ENCODE data around the gene OR10D3.

The OR10D3 gene, protein sequence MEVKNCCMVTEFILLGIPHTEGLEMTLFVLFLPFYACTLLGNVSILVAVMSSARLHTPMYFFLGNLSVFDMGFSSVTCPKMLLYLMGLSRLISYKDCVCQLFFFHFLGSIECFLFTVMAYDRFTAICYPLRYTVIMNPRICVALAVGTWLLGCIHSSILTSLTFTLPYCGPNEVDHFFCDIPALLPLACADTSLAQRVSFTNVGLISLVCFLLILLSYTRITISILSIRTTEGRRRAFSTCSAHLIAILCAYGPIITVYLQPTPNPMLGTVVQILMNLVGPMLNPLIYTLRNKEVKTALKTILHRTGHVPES

DNA sequence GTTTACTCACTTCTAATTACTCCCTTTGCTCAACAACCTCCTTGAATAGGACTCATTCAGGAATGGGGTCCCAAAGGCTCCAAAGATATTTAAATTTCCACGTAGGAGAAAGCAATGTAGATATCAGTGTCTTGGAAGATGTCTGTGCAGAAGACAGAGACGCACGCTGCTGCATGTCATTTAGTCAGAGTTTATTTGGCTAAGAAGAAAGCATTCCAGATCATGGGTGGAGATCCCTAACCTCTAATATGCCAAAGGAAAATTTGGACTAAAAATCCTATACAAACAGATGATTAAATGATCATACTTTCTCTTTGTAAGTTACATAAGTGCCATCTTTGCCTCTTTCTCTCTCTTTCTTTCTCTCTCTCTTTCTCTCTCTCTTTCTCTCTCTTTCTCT lies at the start of gene OR10D3:
TSS of gene OR10D3 (plus strand) at position 278 of the 400 bp plus-strand sequence. CDS start 1,925 bp downstream, outside the sequence.
- H3K9me3 ChIP-seq (ENCODE audit: low read depth, low read length): no peaks in the 10 kb centered on the region
- DNase-seq (ENCODE audit: low read depth, low spot score): no peak
- H3K9ac ChIP-seq (ENCODE audit: insufficient read length): no peak within 1 kb of the TSS
- no peak within 1 kb of the TSS for H3K27ac ChIP-seq
- no peaks in the 10 kb centered on the region for H3K36me3 ChIP-seq (ENCODE audit: insufficient read depth, low read length)
- no peak for TF ChIP-seq EZH2 (IDR thresholded peaks at IDR 0.05)
- TF ChIP-seq FOXP2 (optimal IDR thresholded peaks at IDR 0.05; ENCODE audit: control extremely low read depth, extremely low read length, insufficient read depth): no peak
- TF ChIP-seq POLR2AphosphoS5 (IDR thresholded peaks at IDR 0.05; ENCODE audit: borderline replicate concordance, low read depth, low read length): no peak
- H3K4me3 ChIP-seq: no peak within 1 kb of the TSS

DNA sequence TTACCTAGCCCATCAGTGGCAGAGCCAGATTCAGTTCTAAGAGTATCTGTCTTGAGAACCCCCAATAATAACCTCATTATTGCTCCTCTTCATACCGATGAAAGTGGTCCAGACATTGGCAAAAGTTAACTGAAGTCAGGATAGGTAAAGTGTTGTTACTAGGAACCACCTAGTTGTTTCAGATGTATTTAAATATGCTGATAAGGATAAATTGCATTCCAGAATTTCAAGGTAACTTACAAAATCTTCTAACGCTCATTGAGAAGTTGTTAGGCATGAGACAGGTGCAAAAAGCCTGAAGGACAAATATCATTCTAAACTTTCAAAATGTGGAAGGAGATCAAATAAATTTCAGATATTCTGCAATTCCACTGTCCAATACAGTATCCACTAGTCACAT lies 40.1 kb upstream of the OR10D3 start:
- TF ChIP-seq POLR2AphosphoS5 (IDR thresholded peaks at IDR 0.05; ENCODE audit: borderline replicate concordance, low read depth, low read length): no peak
- TF ChIP-seq FOXP2 (optimal IDR thresholded peaks at IDR 0.05; ENCODE audit: control extremely low read depth, extremely low read length, insufficient read depth): no peak
- no peak for TF ChIP-seq EZH2 (IDR thresholded peaks at IDR 0.05)
- H3K4me3 ChIP-seq: no peak overlapping the region
- H3K9ac ChIP-seq (ENCODE audit: insufficient read length): no peak overlapping the region
- H3K36me3 ChIP-seq (ENCODE audit: insufficient read depth, low read length): no peaks in the 10 kb centered on the region
- DNase-seq (ENCODE audit: low read depth, low spot score): no peak
- no peak overlapping the region for H3K27ac ChIP-seq
- no peaks in the 10 kb centered on the region for H3K9me3 ChIP-seq (ENCODE audit: low read depth, low read length)

DNA sequence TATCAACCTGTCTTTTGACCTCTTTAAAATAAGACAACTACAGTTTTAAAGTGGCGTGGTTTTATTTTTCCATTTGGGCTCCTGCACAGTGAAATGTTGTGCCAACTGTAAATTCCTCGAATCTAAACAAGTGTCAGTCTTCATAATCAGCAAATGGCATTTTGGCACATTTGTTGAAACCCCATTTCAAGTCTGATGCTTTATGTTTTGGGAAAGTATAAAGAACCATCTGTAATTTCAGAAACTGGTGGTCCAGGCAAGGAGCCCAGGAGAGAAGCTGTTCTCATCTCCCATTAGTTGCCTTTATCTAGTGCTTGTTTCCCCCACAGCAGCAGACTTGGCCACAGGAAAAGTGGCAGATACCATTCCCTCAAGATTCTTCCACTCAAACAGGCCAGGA lies 35.2 kb upstream of the OR10D3 start:
- Histone ChIP-seq H3K27ac (no peak overlapping the region), H3K9me3 (ENCODE audit: low read depth, low read length) (no peaks in the 10 kb centered on the region), H3K9ac (ENCODE audit: insufficient read length) (no peak overlapping the region), H3K4me3 (no peak overlapping the region), H3K36me3 (ENCODE audit: insufficient read depth, low read length) (no peaks in the 10 kb centered on the region)
- no peak for DNase-seq (ENCODE audit: low read depth, low spot score)
- TF ChIP-seq POLR2AphosphoS5 (IDR thresholded peaks at IDR 0.05; ENCODE audit: borderline replicate concordance, low read depth, low read length): no peak
- no peak for TF ChIP-seq EZH2 (IDR thresholded peaks at IDR 0.05)
- TF ChIP-seq FOXP2 (optimal IDR thresholded peaks at IDR 0.05; ENCODE audit: control extremely low read depth, extremely low read length, insufficient read depth): no peak

DNA sequence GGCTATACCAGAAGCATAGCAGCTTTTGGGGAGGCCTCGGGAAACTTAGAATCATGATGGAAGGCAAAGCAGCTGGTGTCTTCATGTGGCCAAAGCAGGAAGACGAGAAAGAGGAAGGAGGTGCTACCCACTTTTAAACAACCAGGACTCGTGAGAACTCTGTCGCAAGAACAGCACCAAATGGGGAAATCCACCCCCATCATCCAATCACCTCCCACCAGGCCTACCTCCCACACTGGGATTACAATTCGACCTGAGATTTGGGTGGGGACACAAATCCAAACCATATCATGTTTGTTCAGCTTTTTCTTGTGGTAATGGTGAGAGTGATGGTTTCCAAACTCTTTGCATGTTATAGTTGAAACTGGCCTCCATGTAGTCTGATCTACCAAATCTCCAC lies 32.5 kb upstream of the OR10D3 start:
- no peaks in the 10 kb centered on the region for H3K36me3 ChIP-seq (ENCODE audit: insufficient read depth, low read length)
- H3K9me3 ChIP-seq (ENCODE audit: low read depth, low read length): no peaks in the 10 kb centered on the region
- H3K9ac ChIP-seq (ENCODE audit: insufficient read length): no peak overlapping the region
- H3K4me3 ChIP-seq: no peak overlapping the region
- H3K27ac ChIP-seq: no peak overlapping the region
- DNase-seq (ENCODE audit: low read depth, low spot score): no peak
- TF ChIP-seq POLR2AphosphoS5 (IDR thresholded peaks at IDR 0.05; ENCODE audit: borderline replicate concordance, low read depth, low read length): no peak
- TF ChIP-seq EZH2 (IDR thresholded peaks at IDR 0.05): no peak
- TF ChIP-seq FOXP2 (optimal IDR thresholded peaks at IDR 0.05; ENCODE audit: control extremely low read depth, extremely low read length, insufficient read depth): no peak

DNA sequence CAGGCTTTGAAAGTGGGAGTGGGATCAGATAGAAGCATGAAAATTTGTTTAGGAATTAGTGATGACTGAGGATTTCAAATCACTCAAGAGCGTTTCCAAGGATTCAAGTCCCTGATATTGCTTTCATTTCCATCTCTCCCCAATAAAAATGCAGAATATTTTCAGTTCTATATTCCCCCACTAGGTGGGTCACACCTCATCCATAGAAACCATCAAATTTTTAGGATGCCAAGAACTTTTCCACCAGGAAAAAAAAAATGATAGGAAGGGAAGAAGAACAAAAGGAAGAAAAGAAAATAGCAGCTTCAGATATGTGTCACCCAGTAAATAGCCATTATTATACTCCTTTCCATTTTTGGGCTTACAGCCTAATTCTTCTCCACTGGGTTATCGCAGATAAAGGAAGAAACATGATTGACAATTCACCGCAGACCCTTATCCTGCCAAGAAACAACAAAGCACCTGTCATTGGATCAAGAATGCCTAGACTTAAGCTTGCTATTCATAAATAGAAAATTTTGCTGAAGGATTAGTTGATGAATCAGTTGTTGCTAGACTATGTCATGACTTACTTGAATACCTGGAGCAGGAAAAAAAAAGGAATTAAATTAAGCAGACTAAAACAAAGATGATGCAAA lies 30.3 kb upstream of the OR10D3 start:
- H3K4me3 ChIP-seq: no peak overlapping the region
- H3K27ac ChIP-seq: no peak overlapping the region
- H3K9ac ChIP-seq (ENCODE audit: insufficient read length): no peak overlapping the region
- TF ChIP-seq POLR2AphosphoS5 (IDR thresholded peaks at IDR 0.05; ENCODE audit: borderline replicate concordance, low read depth, low read length) (no peak), FOXP2 (optimal IDR thresholded peaks at IDR 0.05; ENCODE audit: control extremely low read depth, extremely low read length, insufficient read depth) (no peak), EZH2 (IDR thresholded peaks at IDR 0.05) (no peak)
- no peaks in the 10 kb centered on the region for H3K9me3 ChIP-seq (ENCODE audit: low read depth, low read length)
- no peaks in the 10 kb centered on the region for H3K36me3 ChIP-seq (ENCODE audit: insufficient read depth, low read length)
- no peak for DNase-seq (ENCODE audit: low read depth, low spot score)

DNA sequence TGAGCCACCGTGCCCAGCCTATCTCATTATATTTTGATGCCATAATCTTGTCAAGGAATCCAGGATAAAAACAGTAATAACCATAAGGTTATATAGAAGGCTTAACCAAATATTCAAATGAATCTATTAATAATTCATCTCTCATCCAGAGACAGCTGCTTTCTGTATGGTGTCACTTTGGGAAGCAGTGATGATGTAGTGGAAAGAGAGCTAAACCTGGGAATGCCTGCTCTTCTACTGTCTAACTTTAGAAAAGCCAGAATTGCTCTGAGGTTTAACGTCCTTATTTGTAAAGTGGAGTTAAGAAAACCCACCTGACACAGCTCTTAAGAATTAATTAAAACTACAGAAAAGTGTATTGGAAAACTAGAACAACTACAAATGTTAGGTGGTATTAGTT lies 29.3 kb upstream of the OR10D3 start:
- H3K9ac ChIP-seq (ENCODE audit: insufficient read length): no peak overlapping the region
- no peak for DNase-seq (ENCODE audit: low read depth, low spot score)
- no peaks in the 10 kb centered on the region for H3K9me3 ChIP-seq (ENCODE audit: low read depth, low read length)
- H3K36me3 ChIP-seq (ENCODE audit: insufficient read depth, low read length): no peaks in the 10 kb centered on the region
- TF ChIP-seq FOXP2 (optimal IDR thresholded peaks at IDR 0.05; ENCODE audit: control extremely low read depth, extremely low read length, insufficient read depth) (no peak), POLR2AphosphoS5 (IDR thresholded peaks at IDR 0.05; ENCODE audit: borderline replicate concordance, low read depth, low read length) (no peak), EZH2 (IDR thresholded peaks at IDR 0.05) (no peak)
- H3K4me3 ChIP-seq: no peak overlapping the region
- H3K27ac ChIP-seq: no peak overlapping the region

DNA sequence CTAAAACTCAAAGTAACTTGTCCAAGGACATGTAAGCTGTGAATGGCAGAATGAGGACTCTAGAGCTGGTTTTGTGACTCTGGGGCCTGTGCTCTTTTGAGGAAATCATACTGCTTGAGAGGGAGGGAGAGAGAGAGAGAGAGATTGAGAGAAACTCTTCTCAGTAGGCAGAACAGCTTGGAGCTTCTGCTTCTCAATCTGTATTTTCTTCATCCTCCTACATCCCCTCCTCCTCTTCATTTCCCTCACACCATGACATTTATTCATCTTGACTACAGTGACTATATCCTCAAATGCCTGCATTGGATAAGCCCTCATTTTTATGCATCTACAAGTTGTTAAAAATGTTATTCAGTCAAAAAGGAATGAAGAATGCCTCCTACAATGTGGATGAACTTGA lies 23.7 kb upstream of the OR10D3 start:
- DNase-seq (ENCODE audit: low read depth, low spot score): no peak
- Histone ChIP-seq H3K27ac (no peak overlapping the region), H3K9me3 (ENCODE audit: low read depth, low read length) (no peaks in the 10 kb centered on the region), H3K36me3 (ENCODE audit: insufficient read depth, low read length) (no peaks in the 10 kb centered on the region), H3K4me3 (no peak overlapping the region), H3K9ac (ENCODE audit: insufficient read length) (no peak overlapping the region)
- TF ChIP-seq FOXP2 (optimal IDR thresholded peaks at IDR 0.05; ENCODE audit: control extremely low read depth, extremely low read length, insufficient read depth) (no peak), EZH2 (IDR thresholded peaks at IDR 0.05) (no peak), POLR2AphosphoS5 (IDR thresholded peaks at IDR 0.05; ENCODE audit: borderline replicate concordance, low read depth, low read length) (no peak)

DNA sequence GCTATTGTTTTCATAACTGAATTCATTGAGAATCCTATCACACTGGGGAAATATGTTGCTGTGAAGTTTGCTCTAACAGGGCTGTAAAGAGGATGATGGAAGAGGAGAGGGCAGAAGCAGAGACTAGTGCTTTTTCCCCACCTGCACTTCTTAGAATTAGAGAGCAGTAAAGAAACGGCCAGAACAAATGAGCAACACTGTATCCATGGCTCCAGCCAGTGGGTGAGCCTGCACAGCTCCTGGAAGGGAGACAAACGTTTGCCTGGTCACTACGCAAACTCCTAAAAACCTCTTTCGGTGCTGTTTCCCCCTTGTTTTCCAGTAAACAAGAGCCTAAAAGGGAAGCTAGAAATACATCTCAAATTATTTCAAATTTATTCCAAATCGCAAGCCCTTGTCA lies 22.2 kb upstream of the OR10D3 start:
- DNase-seq (ENCODE audit: low read depth, low spot score): no peak
- Histone ChIP-seq H3K9me3 (ENCODE audit: low read depth, low read length) (no peaks in the 10 kb centered on the region), H3K36me3 (ENCODE audit: insufficient read depth, low read length) (no peaks in the 10 kb centered on the region), H3K27ac (no peak overlapping the region), H3K9ac (ENCODE audit: insufficient read length) (no peak overlapping the region), H3K4me3 (no peak overlapping the region)
- no peak for TF ChIP-seq FOXP2 (optimal IDR thresholded peaks at IDR 0.05; ENCODE audit: control extremely low read depth, extremely low read length, insufficient read depth)
- TF ChIP-seq POLR2AphosphoS5 (IDR thresholded peaks at IDR 0.05; ENCODE audit: borderline replicate concordance, low read depth, low read length): no peak
- no peak for TF ChIP-seq EZH2 (IDR thresholded peaks at IDR 0.05)

All from SK-N-MC (cell line).